Measurements from ENCODE around the gene PTPN22.

DNA sequence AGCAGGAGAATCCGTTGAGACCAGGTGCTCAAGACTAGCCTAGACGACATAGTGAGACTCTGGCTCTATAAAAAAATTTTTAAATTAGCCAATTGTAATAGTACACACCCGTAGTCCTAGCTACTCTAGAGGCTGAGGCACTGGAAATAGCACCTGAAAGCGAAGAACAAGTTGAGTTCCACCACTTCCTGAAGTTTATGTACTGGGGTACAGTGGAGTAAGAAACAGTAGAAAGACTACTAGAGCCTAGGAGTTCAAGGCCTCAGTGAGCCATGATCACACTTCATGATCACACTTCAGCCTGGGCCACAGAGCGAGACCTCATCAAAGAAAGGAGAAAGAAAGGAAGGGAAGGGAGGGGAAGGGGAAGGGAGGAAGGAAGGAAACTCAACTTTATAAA is 79.0 kb downstream of the PTPN22 start:
- TF ChIP-seq, protein P1, sequence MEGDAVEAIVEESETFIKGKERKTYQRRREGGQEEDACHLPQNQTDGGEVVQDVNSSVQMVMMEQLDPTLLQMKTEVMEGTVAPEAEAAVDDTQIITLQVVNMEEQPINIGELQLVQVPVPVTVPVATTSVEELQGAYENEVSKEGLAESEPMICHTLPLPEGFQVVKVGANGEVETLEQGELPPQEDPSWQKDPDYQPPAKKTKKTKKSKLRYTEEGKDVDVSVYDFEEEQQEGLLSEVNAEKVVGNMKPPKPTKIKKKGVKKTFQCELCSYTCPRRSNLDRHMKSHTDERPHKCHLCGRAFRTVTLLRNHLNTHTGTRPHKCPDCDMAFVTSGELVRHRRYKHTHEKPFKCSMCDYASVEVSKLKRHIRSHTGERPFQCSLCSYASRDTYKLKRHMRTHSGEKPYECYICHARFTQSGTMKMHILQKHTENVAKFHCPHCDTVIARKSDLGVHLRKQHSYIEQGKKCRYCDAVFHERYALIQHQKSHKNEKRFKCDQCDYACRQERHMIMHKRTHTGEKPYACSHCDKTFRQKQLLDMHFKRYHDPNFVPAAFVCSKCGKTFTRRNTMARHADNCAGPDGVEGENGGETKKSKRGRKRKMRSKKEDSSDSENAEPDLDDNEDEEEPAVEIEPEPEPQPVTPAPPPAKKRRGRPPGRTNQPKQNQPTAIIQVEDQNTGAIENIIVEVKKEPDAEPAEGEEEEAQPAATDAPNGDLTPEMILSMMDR (conservative IDR thresholded peaks at IDR 0.05; ENCODE audit: low read length), result no peak
- no peak for TF ChIP-seq EZH2phosphoT487 (IDR thresholded peaks at IDR 0.05; ENCODE audit: borderline replicate concordance)
